ENCODE measurements around the gene DIP2C.
A peak's percentile ranks its signal among the peaks of the same experiment; 100 is the strongest.
"Not testable (repeated sequence)": the region's sequence is repeated elsewhere in the genome, so short reads cannot be mapped to it uniquely, and the experiment has no call there.

DIP2C gene

DNA sequence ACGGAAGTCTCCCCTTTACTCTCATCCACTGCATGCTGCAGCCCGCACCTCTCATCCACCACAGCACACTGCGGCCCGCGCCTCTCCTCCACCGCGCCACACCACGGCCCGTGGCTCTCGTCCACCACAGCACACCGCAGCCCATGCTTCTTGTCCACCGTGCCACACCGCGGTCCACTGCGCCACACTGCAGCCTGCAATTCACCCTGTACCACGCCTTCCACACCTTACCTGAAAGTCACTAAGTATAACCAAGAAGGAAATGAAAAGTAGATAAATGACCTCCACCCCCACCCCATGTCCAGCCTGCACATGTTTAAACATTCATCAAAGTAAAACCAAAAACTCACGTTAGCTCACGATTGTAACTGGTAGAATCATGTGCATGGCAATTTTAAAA lies 176.1 kb downstream of the DIP2C start:
- no peaks in the 10 kb centered on the region for H3K27me3 Mint-ChIP-seq
- H3K4me3 Mint-ChIP-seq: peak overlapping the region; percentile 31
- peaks cover 15% of the 10 kb centered on the region for H3K4me1 Mint-ChIP-seq
- H3K9me3 Mint-ChIP-seq: no peaks in the 10 kb centered on the region
- H3K36me3 Mint-ChIP-seq: no peaks in the 10 kb centered on the region
- H3K27ac Mint-ChIP-seq: no peak overlapping the region

DNA sequence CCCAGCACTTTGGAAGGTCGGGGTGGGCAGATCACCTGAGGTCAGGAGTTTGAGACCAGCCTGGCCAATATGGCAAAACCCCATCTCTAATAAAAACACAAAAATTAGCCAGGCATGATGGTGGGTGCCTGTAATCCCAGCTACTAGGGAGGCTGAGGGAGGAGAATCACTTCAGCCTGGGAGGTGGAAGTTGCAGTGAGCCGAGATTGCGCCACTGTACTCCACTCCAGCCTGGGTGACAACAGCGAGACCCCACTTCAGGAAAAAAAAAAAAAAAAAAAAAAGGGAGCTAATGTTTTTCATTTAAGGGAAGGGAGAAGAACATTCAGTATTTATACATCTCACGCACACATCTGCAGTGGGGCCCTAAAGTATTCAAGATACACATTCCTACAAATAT lies 176.8 kb downstream of the DIP2C start:
- H3K9me3 Mint-ChIP-seq, H3K36me3 Mint-ChIP-seq, H3K27ac Mint-ChIP-seq, H3K27me3 Mint-ChIP-seq, H3K4me3 Mint-ChIP-seq: not testable (repeated sequence)
- peaks cover 15% of the 10 kb centered on the region for H3K4me1 Mint-ChIP-seq

DNA sequence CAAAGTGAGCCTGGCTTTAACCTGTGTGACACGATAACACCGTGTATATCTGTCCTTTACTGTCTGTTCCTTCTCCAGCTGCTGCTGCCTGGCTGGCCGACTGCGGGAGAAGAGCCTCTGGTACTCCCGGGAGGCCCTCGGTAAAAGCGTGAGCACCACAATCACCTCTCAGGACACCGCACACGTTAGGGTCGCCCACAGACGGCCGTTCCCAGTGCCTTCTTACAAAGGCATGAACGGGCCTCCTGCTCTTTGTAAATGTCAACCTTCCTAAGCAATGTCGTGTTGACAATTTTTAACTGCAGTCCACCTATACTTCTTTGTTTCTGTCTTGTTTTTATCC lies 177.6 kb downstream of the DIP2C start:
- Mint-ChIP-seq H3K27me3 (no peaks in the 10 kb centered on the region), H3K4me3 (no peak overlapping the region), H3K27ac (no peak overlapping the region), H3K4me1 (peaks cover 15% of the 10 kb centered on the region), H3K36me3 (no peaks in the 10 kb centered on the region), H3K9me3 (no peaks in the 10 kb centered on the region)

DNA sequence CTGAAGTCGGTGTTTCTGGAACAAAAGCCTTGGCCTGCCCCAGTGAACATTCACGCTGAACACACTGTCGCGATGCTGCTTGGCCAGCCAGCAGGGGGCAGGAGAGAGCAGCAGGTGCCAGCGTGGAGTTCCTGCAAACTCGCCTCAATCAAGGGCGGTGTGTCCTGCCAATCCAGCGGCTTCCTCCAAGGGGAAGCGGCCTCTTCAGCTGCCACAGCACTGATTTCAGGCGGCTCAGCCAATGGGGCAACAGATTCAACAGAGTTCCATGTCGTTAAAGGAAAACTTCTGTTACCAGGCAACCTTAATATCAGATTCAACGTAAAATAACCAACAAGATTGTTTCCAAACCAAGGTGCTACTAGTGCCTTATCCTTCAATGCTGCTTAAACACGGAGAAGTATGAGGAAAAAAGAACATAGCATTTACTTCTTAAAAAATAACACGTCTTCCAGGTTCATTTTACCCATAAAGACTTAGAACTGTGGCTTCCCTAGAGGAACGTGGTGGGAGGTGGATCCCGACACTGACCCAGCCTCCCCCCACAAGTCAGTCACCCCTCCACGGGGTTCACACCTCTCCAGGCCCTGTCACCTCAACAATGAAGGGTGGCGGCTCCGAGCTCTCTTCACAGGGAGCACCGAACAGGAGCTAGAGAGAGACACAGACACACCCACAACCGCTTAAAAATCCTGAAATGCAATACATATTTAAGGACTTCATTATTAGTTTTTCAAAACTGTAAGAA lies 178.2 kb downstream of the DIP2C start:
- Mint-ChIP-seq H3K4me3 (no peak overlapping the region), H3K4me1 (peaks cover 15% of the 10 kb centered on the region), H3K9me3 (no peaks in the 10 kb centered on the region), H3K27ac (no peak overlapping the region), H3K36me3 (no peaks in the 10 kb centered on the region), H3K27me3 (no peaks in the 10 kb centered on the region)

DNA sequence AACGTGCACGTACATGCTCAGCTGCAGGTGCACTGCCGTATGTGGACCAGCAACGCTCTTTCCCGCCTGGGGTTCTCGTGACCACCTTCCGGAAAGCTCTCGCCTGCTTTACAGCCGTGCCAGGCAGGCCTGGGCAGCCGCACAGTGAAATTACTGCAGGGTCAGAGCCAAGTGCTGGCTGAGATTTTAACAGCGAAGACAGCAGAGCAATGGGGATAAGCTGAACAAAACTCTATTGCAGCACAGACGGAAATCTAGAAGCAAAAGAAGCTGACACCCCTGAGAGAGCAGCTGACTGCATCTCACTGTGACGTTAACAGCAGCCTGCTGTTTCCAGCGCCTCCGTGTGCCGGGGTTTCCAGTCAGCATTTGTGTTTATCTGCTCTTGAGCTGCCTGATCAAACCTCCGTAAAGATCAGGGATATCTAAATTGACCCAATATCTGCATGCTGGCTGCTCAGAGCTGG lies 179.0 kb downstream of the DIP2C start:
- no peaks in the 10 kb centered on the region for H3K36me3 Mint-ChIP-seq
- no peak overlapping the region for H3K4me3 Mint-ChIP-seq
- H3K27me3 Mint-ChIP-seq: no peaks in the 10 kb centered on the region
- no peaks in the 10 kb centered on the region for H3K9me3 Mint-ChIP-seq
- peaks cover 15% of the 10 kb centered on the region for H3K4me1 Mint-ChIP-seq
- H3K27ac Mint-ChIP-seq: no peak overlapping the region

DNA sequence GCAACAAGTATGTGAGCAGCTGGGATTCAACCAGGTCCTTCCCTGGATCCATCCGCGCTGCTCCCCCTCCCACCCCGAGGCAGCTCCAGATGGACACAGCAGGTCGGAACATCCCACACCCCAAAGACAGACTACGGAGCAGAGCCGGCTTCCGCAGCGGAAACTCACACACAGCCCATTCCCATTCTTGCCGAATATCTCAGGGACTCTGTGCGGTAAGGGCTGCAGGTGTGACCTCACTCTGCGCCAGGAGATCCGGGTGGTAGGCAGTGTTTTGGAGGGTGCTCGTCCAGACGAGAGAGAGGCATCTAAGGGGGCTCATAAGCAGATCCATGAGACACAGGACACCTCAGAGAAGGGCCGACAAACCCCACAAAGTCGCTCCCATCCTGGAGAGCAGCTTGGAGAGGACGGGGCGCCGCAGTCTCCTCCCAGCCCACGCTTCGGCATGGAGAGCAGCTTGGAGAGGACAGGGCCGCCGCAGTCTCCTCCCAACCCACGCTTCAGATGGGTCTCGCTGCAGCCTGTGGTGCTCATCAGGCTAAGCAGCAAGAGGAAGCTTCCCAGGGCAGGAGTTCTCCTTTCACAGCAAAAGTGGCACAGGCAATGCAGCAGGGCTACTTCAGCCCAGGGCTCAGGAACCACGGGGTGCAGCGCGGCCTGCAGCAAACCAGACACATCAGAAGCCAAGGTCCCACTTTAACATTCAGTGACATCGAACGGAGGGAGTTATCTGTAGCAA lies 179.9 kb downstream of the DIP2C start:
- H3K36me3 Mint-ChIP-seq: no peaks in the 10 kb centered on the region
- H3K9me3 Mint-ChIP-seq: no peaks in the 10 kb centered on the region
- no peak overlapping the region for H3K4me3 Mint-ChIP-seq
- no peaks in the 10 kb centered on the region for H3K27me3 Mint-ChIP-seq
- peaks cover 15% of the 10 kb centered on the region for H3K4me1 Mint-ChIP-seq
- H3K27ac Mint-ChIP-seq: peak overlapping the region; percentile 30

DNA sequence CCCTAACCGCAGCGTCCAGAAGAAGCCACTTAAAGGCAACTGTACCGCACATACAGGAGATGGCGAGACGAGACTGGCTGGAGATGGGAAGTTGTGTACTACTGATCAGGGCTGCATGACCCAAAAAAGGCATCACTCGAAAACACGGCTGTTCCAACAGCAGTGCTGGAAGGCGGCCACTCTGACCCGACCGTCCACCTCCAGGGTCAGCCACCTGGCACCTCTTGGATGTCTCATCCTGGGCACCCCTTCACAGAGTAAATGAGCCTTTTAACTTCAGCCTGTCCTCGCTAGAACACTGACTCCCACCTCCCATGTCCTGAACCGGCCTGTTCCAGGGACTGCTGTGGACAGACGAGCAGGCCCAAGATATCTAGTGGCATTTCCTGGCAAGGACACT lies 180.7 kb downstream of the DIP2C start:
- H3K36me3 Mint-ChIP-seq: no peaks in the 10 kb centered on the region
- peak overlapping the region; percentile 30 for H3K27ac Mint-ChIP-seq
- no peak overlapping the region for H3K4me3 Mint-ChIP-seq
- no peaks in the 10 kb centered on the region for H3K9me3 Mint-ChIP-seq
- H3K4me1 Mint-ChIP-seq: peaks cover 15% of the 10 kb centered on the region
- no peaks in the 10 kb centered on the region for H3K27me3 Mint-ChIP-seq

DNA sequence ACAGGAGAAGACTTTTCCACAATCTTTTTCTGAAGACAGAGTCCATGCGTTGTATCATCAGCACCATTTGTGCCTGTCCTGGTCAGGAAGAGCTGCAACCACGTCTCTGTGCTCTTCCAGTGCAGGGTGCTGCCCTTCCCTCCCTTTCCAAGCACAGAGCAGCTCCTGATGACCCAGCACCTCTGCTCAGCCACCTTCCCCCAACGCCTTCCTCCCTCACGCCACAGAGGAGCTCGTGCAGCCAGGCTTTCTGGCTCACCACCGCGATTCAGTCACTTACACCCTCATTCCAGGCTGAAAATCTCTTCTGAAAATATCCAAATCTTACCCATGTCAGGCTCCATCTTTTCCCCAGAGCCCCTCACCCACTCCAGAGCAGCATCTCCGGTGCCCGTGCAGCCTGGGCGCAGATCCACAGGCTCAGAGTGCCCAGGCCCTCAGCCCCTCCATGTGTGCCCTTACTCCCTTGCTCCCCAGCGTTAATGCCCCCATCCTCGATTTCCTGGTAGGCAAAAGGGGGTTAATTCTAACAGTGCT lies 181.5 kb downstream of the DIP2C start:
- Mint-ChIP-seq H3K9me3 (no peaks in the 10 kb centered on the region), H3K27me3 (no peaks in the 10 kb centered on the region), H3K27ac (no peak overlapping the region), H3K4me1 (peaks cover 10% of the 10 kb centered on the region), H3K36me3 (no peaks in the 10 kb centered on the region), H3K4me3 (no peak overlapping the region)

DNA sequence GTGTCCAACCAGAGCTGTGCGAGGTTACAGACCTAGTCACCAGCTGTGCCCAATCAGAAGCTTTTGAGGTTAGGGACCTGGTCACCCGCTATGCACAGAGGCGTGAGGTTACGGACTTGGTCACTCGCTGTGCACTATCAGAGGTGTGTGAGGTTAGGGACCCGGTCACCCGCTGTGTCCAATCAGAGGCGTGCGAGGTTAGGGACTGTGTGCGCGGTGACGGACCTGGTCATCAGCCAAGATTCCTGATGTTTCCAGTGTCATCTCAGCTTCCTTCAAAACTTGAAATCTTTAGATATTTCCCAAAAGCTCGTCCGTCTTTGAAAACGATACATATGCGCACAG lies 182.1 kb downstream of the DIP2C start:
- Mint-ChIP-seq H3K4me1 (peaks cover 16% of the 10 kb centered on the region), H3K9me3 (no peaks in the 10 kb centered on the region), H3K27me3 (no peaks in the 10 kb centered on the region), H3K36me3 (no peaks in the 10 kb centered on the region), H3K4me3 (no peak overlapping the region), H3K27ac (no peak overlapping the region)

DNA sequence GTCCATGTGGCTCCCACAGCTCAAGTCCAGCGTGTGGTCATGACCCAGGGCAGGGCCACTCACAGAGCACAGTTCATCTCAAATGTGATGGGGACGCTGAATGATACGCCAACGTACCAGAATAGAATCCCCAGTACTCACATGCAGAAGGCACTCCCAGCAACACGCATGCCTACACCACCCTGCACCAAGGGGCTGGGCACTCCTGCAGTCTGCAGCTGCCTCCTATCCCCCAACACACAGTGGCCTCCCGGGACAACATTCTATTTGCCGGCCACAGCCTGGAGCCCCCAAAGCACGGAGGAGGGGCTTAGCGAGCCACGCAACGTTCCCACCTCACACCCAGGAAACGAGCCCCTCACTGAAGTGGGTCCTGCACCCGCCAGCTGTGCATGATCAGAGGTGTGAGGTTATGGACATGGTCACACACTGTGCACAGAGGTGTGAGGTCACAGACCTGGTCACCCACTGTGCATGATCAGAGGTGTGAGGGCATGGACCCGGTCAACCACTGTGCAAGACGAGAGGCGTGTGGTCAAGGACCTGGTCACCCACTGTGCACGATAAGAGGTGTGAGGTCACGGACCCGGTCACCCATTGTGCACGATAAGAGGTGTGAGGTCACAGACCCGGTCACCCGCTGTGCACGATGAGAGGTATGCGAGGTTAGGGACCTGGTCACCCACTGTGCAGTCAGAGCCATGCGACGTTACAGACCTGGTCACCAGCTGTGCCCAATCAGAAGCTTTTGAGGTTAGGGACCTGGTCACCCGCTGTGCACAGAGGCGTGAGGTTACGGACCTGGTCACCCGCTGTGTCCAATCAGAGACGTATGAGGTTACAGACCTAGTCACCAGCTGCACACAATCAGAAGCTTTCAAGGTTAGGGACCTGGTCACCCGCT lies 182.8 kb downstream of the DIP2C start:
- Mint-ChIP-seq H3K27me3 (no peaks in the 10 kb centered on the region), H3K27ac (no peak overlapping the region), H3K4me3 (no peak overlapping the region), H3K4me1 (peaks cover 22% of the 10 kb centered on the region), H3K9me3 (no peaks in the 10 kb centered on the region), H3K36me3 (no peaks in the 10 kb centered on the region)

DNA sequence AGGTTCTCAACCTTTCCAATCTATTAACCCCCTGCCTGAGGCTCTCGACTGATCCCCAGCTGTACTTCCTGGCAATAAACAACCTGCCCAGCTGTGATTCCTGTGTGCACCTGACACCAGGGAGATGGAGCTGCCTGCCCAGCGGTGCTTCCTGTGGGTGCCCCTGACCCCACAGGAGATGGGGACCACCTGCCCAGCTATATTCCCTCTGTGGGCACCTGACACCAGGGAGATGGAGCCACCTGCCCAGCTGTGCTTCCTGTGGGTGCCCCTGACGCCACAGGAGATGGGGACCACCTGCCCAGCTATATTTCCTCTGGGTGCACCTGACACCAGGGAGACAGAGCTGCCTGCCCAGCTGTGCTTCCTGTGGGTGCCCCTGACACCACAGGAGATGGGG lies 184.0 kb downstream of the DIP2C start:
- H3K4me1 Mint-ChIP-seq: peaks cover 28% of the 10 kb centered on the region
- no peak overlapping the region for H3K27ac Mint-ChIP-seq
- H3K27me3 Mint-ChIP-seq: no peaks in the 10 kb centered on the region
- no peaks in the 10 kb centered on the region for H3K36me3 Mint-ChIP-seq
- no peaks in the 10 kb centered on the region for H3K9me3 Mint-ChIP-seq
- H3K4me3 Mint-ChIP-seq: no peak overlapping the region

DNA sequence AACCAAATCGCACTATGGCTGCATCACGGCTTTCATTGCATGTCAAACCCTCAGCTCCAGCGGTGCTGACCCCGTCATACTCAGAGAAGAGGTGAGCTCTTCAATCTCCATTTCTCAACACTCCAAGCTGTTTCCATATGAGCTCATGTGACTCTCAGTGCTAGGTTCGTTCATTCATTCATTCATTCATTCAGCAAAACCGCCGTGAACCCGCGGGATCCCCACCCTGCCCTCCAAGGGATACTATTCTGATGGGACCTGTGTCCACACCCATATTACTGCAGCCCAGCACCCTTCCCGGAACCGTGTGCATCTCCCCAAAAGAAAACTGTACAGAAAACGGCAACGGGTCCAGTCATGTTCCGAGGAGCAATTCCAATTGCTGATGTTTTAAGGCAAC lies 184.7 kb downstream of the DIP2C start:
- peaks cover 31% of the 10 kb centered on the region for H3K4me1 Mint-ChIP-seq
- H3K27ac Mint-ChIP-seq: no peak overlapping the region
- H3K4me3 Mint-ChIP-seq: no peak overlapping the region
- H3K36me3 Mint-ChIP-seq: no peaks in the 10 kb centered on the region
- H3K27me3 Mint-ChIP-seq: no peaks in the 10 kb centered on the region
- no peaks in the 10 kb centered on the region for H3K9me3 Mint-ChIP-seq

DNA sequence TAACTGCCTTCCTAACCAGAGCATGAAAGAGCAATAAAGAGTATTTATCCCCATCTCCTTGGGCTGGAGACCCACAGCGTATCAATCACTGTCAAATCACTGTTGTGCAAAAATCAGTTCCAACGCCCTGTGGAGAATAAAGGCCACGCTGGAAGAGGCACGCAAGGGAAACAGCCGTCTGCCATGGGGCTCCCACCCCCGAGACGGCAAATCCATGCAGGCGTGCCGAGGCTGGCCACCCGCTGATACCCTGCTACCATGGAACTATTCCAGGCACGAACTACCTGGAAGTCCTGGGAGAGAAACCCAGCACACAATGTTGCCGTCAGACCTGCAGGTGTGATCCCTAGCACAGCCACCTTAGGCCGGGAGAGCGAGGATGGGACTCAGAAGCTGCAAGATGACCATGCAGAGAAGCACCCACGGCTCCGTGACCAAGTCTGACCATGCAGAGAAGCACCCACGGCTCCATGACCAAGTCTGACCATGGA lies 185.3 kb downstream of the DIP2C start:
- H3K27ac Mint-ChIP-seq: no peak overlapping the region
- H3K36me3 Mint-ChIP-seq: no peaks in the 10 kb centered on the region
- no peaks in the 10 kb centered on the region for H3K9me3 Mint-ChIP-seq
- H3K4me3 Mint-ChIP-seq: no peak overlapping the region
- H3K27me3 Mint-ChIP-seq: no peaks in the 10 kb centered on the region
- peaks cover 31% of the 10 kb centered on the region for H3K4me1 Mint-ChIP-seq

DNA sequence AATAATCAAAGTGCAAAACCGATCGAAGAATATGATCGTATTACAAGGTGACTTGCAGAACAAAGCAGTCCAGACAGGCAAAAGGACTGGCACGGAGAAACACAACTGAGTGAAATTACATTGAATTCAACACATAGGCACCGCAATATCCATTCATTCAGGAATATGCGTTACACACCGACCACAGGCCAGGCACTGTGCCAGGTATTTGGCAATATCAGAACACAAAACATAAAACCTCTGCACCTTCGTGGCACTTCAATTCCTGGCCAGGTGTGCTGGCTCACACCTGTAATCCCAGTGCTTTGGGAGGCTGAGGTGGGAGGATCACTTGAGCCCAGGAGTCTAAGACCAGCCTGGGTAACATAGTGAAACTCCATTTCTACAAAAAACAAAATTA lies 187.9 kb downstream of the DIP2C start:
- no peak overlapping the region for H3K4me3 Mint-ChIP-seq
- no peak overlapping the region for H3K27ac Mint-ChIP-seq
- no peaks in the 10 kb centered on the region for H3K27me3 Mint-ChIP-seq
- no peaks in the 10 kb centered on the region for H3K9me3 Mint-ChIP-seq
- peaks cover 31% of the 10 kb centered on the region for H3K4me1 Mint-ChIP-seq
- no peaks in the 10 kb centered on the region for H3K36me3 Mint-ChIP-seq

DNA sequence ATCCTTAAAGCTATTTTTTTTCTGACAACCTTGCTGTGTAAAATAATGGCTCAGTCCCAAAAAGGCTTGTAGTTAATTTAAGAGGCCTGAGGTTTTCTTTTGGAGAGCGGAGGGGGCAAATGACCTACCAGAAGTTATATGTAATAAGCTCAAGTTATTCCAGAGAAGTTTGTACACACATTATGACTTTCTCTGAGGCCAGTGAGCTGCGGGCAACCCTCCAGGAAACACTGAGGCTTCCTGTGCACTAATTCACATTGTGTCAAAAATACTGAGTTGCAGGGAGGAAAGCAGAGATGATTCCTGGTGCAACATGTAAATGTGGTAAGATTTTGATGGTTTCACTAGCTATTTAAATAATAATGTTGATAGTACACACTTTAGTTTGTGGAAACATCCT lies 188.6 kb downstream of the DIP2C start:
- H3K27me3 Mint-ChIP-seq: no peaks in the 10 kb centered on the region
- H3K27ac Mint-ChIP-seq: no peak overlapping the region
- H3K4me3 Mint-ChIP-seq: no peak overlapping the region
- peaks cover 31% of the 10 kb centered on the region for H3K4me1 Mint-ChIP-seq
- H3K36me3 Mint-ChIP-seq: no peaks in the 10 kb centered on the region
- no peaks in the 10 kb centered on the region for H3K9me3 Mint-ChIP-seq

Data from activated naive CD4-positive, alpha-beta T cell treated with anti-CD3 and anti-CD28 coated beads, Interleukin-2, amount 50 U/mL, for 24 hours (primary cell).